GM23338 (cell line): ENCODE measurements around the gene NAB2. TPM values are rescaled to one million over a fixed set of nuclear protein-coding genes. Genes with fewer than 3 reads are reported as not detected.

ENCODE experiments used
- ATAC-seq: fragments of 200-7000 bp; cut with Tn5 transposase; 3 replicates; pipeline ENCODE4 v1.9.1; 2020
- DNase-seq: peaks from one replicate; pipeline ENCODE4 v3.0.0-alpha.2; 2015; ENCODE audit warnings: low spot score
- H2AFZ ChIP-seq: fragments of 200-600 bp; sonication (generic); 2 replicates; pipeline ENCODE4 v1.8.0; 2016; ENCODE audit warnings: antibody characterized with exemption, mild to moderate bottlenecking, moderate library complexity
- H3F3A ChIP-seq: fragments of 200-600 bp; sonication (generic); replicated peaks from 2 replicates; pipeline ENCODE4 v1.8.0; 2017; ENCODE audit warnings: antibody characterized with exemption, mixed run types, low read depth
- H3K27ac ChIP-seq: fragments of 200-600 bp; sonication (generic); 2 replicates; pipeline ENCODE4 v1.6.1; 2016; ENCODE audit warnings: low read depth
- H3K27me3 ChIP-seq: fragments of 200-600 bp; sonication (generic); 2 replicates; pipeline ENCODE4 v1.8.0; 2016; ENCODE audit warnings: mild to moderate bottlenecking, mixed run types, moderate library complexity; ENCODE audit not compliant: insufficient read depth
- H3K36me3 ChIP-seq: fragments of 200-600 bp; sonication (generic); 2 replicates; pipeline ENCODE4 v1.8.0; 2016; ENCODE audit warnings: mild to moderate bottlenecking; ENCODE audit not compliant: insufficient read depth
- H3K4me1 ChIP-seq: fragments of 200-600 bp; sonication (generic); 2 replicates; pipeline ENCODE4 v1.8.0; 2016; ENCODE audit warnings: mild to moderate bottlenecking, moderate library complexity; ENCODE audit not compliant: insufficient read depth
- H3K4me2 ChIP-seq: fragments of 200-600 bp; sonication (generic); 2 replicates; pipeline ENCODE4 v1.7.1; 2017; ENCODE audit warnings: mixed run types
- H3K4me3 ChIP-seq: fragments of 200-600 bp; sonication (generic); 2 replicates; pipeline ENCODE4 v1.6.1; 2016; ENCODE audit warnings: mixed run types
- H3K79me2 ChIP-seq: fragments of 200-600 bp; sonication (generic); replicated peaks from 2 replicates; pipeline ENCODE4 v1.8.0; 2017; ENCODE audit warnings: mild to moderate bottlenecking; ENCODE audit not compliant: insufficient read depth
- H3K9me2 ChIP-seq: fragments of 200-600 bp; sonication (generic); 2 replicates; pipeline ENCODE4 v1.8.0; 2017; ENCODE audit not compliant: insufficient read depth
- H4K20me1 ChIP-seq: fragments of 200-600 bp; sonication (generic); replicated peaks from 2 replicates; pipeline ENCODE4 v1.8.0; 2017; ENCODE audit warnings: mild to moderate bottlenecking; ENCODE audit not compliant: insufficient read depth
- H3K27ac Mint-ChIP-seq: 2 replicates; pipeline ENCODE4 v1.8.0; 2020; ENCODE audit warnings: inconsistent platforms, mild to moderate bottlenecking, moderate library complexity, mixed read lengths
- H3K27me3 Mint-ChIP-seq: 3 replicates; pipeline ENCODE4 v1.8.0; 2022; ENCODE audit warnings: low read depth, mild to moderate bottlenecking, moderate library complexity, mixed read lengths, inconsistent platforms; ENCODE audit not compliant: insufficient read depth, poor library complexity
- H3K36me3 Mint-ChIP-seq: 3 replicates; pipeline ENCODE4 v1.8.0; 2021; ENCODE audit warnings: low read depth, mild to moderate bottlenecking, inconsistent platforms, moderate library complexity, mixed read lengths
- H3K4me1 Mint-ChIP-seq: 3 replicates; pipeline ENCODE4 v1.8.0; 2020; ENCODE audit warnings: mild to moderate bottlenecking, inconsistent platforms, mixed read lengths
- H3K4me3 Mint-ChIP-seq: 3 replicates; pipeline ENCODE4 v1.8.0; 2021; ENCODE audit warnings: moderate library complexity, mild to moderate bottlenecking, inconsistent platforms, mixed read lengths
- H3K9me3 Mint-ChIP-seq: 3 replicates; pipeline ENCODE4 v1.8.0; 2020; ENCODE audit warnings: moderate library complexity, mild to moderate bottlenecking, inconsistent platforms, mixed read lengths
- EZH2 ChIP-seq: fragments of 200-600 bp; sonication (generic); IDR thresholded peaks from one replicate; pipeline ENCODE4 v1.8.0; 2017; ENCODE audit warnings: antibody characterized with exemption, mild to moderate bottlenecking, low read depth; ENCODE audit not compliant: unreplicated experiment
- NANOG ChIP-seq: IDR thresholded peaks from 2 replicates; pipeline ENCODE4 v1.6.1; 2016; ENCODE audit warnings: antibody characterized with exemption, borderline replicate concordance
- POLR2AphosphoS5 ChIP-seq: IDR thresholded peaks from 2 replicates; pipeline ENCODE4 v1.6.1; 2016; ENCODE audit warnings: antibody characterized with exemption, low read depth
- STAT1 ChIP-seq: IDR thresholded peaks from one replicate; pipeline ENCODE4 v1.6.1; 2016; ENCODE audit warnings: antibody characterized with exemption; ENCODE audit not compliant: unreplicated experiment
- ZNF114 ChIP-seq: fragments of 250-450 bp; sonication (Bioruptor Pico); IDR thresholded peaks from 2 replicates; pipeline ENCODE4 v1.5.0; 2020; ENCODE audit warnings: mild to moderate bottlenecking, moderate library complexity
- ZNF331 ChIP-seq: fragments of 250-450 bp; sonication (Bioruptor Pico); IDR thresholded peaks from 2 replicates; pipeline ENCODE4 v1.5.0; 2020; ENCODE audit warnings: low read depth, mild to moderate bottlenecking, moderate library complexity
- ZNF462 ChIP-seq: fragments of 250-450 bp; sonication (Bioruptor Pico); IDR thresholded peaks from 2 replicates; pipeline ENCODE4 v1.5.0; 2020; ENCODE audit warnings: mild to moderate bottlenecking, moderate library complexity
- polyA plus RNA-seq: library from polyadenylated mRNA; unstranded; fragments of >200 nt; fragmentation: Nextera tagmentation; extraction: Ambion mirVana; gene quantifications from 2 replicates; pipeline ENCODE4 v1.2.1, GENCODE V29; 2016
- total RNA-seq: library from RNA; depleted of rRNA; stranded (reverse); fragments of >200 nt; shearing (Covaris generic); gene quantifications from 2 replicates; pipeline ENCODE4 v1.2.3, GENCODE V29; 2014
- TF ChIP-seq, protein P1 (sequence below), 2 experiments: fragments of 200-600 bp in 1 of 2; sonication (generic) in 1 of 2; conservative IDR thresholded peaks; 2 replicates each; pipeline versions ENCODE4 v1.5.1 to v1.6.1; 2016 to 2017; ENCODE audit warnings: antibody characterized with exemption in 2 of 2, low read depth in 2 of 2, mild to moderate bottlenecking in 2 of 2, moderate library complexity in 1 of 2

Gene NAB2
- total and polyA plus RNA-seq, 2 experiments from 2014 or later = 6.5 to 19.8 TPM

DNA sequence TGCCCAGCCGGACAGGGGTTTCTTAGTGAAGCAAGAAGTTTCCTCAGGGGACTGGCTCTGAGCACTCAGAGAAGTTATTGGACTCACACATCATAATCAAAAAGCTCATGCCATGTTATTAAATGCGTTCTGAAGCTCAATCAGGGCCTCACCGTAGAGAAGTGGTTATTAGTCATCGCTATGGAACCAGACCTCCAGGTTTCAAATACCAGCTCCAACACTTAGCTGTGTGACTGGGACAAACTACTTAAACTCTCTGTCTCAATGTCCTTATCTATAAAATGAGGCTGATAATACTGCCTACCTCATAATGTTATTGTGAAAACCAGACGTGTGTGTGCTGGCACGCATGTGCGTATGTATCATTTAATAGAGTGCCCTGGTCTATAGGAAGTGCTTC, 14.9 kb downstream of the NAB2 start:
- H3K4me1 Mint-ChIP-seq = peaks cover 3% of the 10 kb centered on the region
- Histone ChIP-seq H3K36me3 (no peaks in the 10 kb centered on the region), H3K4me3 (no peak overlapping the region), H3K79me2 (0 out of 2 replicates have a peak, but pooled peaks cover 2% of the 10 kb centered on the region), H3K4me2 (no peak overlapping the region), H3K9me2 (no peaks in the 10 kb centered on the region), H3K27me3 (no peaks in the 10 kb centered on the region), H3K27ac (no peak overlapping the region), H3K4me1 (no peaks in the 10 kb centered on the region; the same call in 1 of the 2 replicates), H2AFZ (no peak overlapping the region), H3F3A (no peaks in the 10 kb centered on the region), H4K20me1 (no peaks in the 10 kb centered on the region)
- ATAC-seq (no peak), DNase-seq (no peak)
- H3K27me3 Mint-ChIP-seq = peaks cover 6% of the 10 kb centered on the region
- no peak overlapping the region for H3K4me3 Mint-ChIP-seq
- no peak for TF ChIP-seq STAT1
- H3K36me3 Mint-ChIP-seq = peaks cover 35% of the 10 kb centered on the region
- H3K9me3 Mint-ChIP-seq = no peaks in the 10 kb centered on the region
- no peak overlapping the region for H3K27ac Mint-ChIP-seq

DNA sequence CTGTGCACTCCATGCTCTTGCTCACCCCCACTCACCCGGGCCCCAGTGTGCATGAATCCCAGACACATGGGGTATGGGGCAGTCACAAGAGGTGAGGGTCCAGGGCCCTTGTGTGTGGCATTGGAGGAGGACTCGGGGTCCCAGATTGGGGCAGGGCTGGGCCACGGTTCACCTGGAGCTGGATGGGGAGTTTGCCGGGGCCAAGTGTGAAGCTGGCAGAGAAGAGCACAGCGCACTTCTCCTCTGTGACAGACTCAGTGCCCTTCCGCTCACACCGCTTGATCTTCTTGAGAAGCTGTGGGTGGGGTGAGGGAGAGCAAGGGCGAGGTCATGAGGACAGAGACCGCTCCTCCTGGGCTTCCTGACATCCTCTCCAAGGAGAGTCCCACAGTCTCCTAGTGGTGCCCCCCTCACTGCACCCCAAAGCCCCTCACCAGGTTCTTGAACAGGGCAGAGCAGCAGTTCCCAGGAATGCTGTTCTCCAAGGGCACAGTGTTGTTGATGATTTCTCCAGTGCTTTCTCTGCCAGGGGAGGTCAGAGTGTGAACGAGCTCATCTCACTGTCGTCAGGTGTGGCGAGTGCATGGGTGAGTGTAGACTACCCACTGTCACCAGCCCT, 15.5 kb downstream of the NAB2 start:
- no peak overlapping the region for H2AFZ ChIP-seq
- TF ChIP-seq ZNF114 (CRISPR knock-in tag) = no peak
- H3K27me3 ChIP-seq = no peaks in the 10 kb centered on the region
- H3K4me3 Mint-ChIP-seq = no peak overlapping the region
- DNase-seq = no peak
- peaks cover 6% of the 10 kb centered on the region for H3K27me3 Mint-ChIP-seq
- H4K20me1 ChIP-seq = no peaks in the 10 kb centered on the region
- H3K27ac Mint-ChIP-seq = no peak overlapping the region
- H3K4me1 ChIP-seq = peaks cover 3% of the 10 kb centered on the region; the same call in 1 of the 2 replicates
- no peaks in the 10 kb centered on the region for H3K9me3 Mint-ChIP-seq
- no peak overlapping the region for H3K4me2 ChIP-seq
- H3K27ac ChIP-seq = no peak overlapping the region
- H3K79me2 ChIP-seq = peaks cover 7% of the 10 kb centered on the region
- H3F3A ChIP-seq = no peaks in the 10 kb centered on the region
- H3K4me3 ChIP-seq = no peak overlapping the region
- H3K36me3 ChIP-seq = no peaks in the 10 kb centered on the region
- H3K9me2 ChIP-seq = no peaks in the 10 kb centered on the region
- no peak for ATAC-seq
- peaks cover 32% of the 10 kb centered on the region for H3K36me3 Mint-ChIP-seq
- H3K4me1 Mint-ChIP-seq = peaks cover 4% of the 10 kb centered on the region

- Mint-ChIP-seq H3K36me3 (peaks cover 32% of the 10 kb centered on the region), H3K4me1 (peaks cover 11% of the 10 kb centered on the region)
- H4K20me1 ChIP-seq = no peaks in the 10 kb centered on the region
- TF ChIP-seq ZNF462 (CRISPR knock-in tag) (no peak), EZH2 (no peak), POLR2AphosphoS5 (no peak), ZNF331 (CRISPR knock-in tag) (no peak), NANOG (no peak)
- TF ChIP-seq, protein P1, sequence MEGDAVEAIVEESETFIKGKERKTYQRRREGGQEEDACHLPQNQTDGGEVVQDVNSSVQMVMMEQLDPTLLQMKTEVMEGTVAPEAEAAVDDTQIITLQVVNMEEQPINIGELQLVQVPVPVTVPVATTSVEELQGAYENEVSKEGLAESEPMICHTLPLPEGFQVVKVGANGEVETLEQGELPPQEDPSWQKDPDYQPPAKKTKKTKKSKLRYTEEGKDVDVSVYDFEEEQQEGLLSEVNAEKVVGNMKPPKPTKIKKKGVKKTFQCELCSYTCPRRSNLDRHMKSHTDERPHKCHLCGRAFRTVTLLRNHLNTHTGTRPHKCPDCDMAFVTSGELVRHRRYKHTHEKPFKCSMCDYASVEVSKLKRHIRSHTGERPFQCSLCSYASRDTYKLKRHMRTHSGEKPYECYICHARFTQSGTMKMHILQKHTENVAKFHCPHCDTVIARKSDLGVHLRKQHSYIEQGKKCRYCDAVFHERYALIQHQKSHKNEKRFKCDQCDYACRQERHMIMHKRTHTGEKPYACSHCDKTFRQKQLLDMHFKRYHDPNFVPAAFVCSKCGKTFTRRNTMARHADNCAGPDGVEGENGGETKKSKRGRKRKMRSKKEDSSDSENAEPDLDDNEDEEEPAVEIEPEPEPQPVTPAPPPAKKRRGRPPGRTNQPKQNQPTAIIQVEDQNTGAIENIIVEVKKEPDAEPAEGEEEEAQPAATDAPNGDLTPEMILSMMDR (conservative IDR thresholded peaks at IDR 0.05; ENCODE audit: low read depth in 2 of 2) = no peak
Measured at GRCh38 chr12:57105011-57105753, 16.3 kb downstream of the NAB2 start.

More at GRCh38 chr12:57105011-57105753, 16.3 kb downstream of the NAB2 start:
- Histone ChIP-seq H3K4me2 (no peak overlapping the region), H3K27me3 (no peaks in the 10 kb centered on the region), H3K4me3 (no peak overlapping the region), H3K36me3 (no peaks in the 10 kb centered on the region), H2AFZ (no peak overlapping the region), H3K79me2 (peaks cover 9% of the 10 kb centered on the region), H3K4me1 (peaks cover 9% of the 10 kb centered on the region), H3F3A (no peaks in the 10 kb centered on the region), H3K27ac (no peak overlapping the region), H3K9me2 (no peaks in the 10 kb centered on the region)
- Mint-ChIP-seq H3K4me3 (no peak overlapping the region), H3K9me3 (no peaks in the 10 kb centered on the region), H3K27me3 (peaks cover 5% of the 10 kb centered on the region), H3K27ac (no peak overlapping the region)
- DNase-seq = no peak
- ATAC-seq = no peak
